SU-DHL-6 (cell line): ENCODE data around the gene ANKFY1.

ENCODE experiments used
- CTCF ChIP-seq: fragments of 200-600 bp; sonication (generic); IDR thresholded peaks from one replicate; pipeline ENCODE4 v1.5.1; 2017; ENCODE audit warnings: antibody characterized with exemption, mild to moderate bottlenecking, low read length, moderate library complexity; ENCODE audit not compliant: insufficient read depth, poor library complexity, severe bottlenecking
- EZH2phosphoT487 ChIP-seq: fragments of 200-600 bp; sonication (generic), shearing (Covaris generic); conservative IDR thresholded peaks from 2 replicates; pipeline ENCODE4 v1.6.1; 2018; ENCODE audit warnings: mild to moderate bottlenecking, antibody characterized with exemption, low read length, moderate library complexity, mixed read lengths

GRCh38 chr17:4301066-4301465, 37.3 kb upstream of the ANKFY1 start:
- TF ChIP-seq CTCF = no peak
- TF ChIP-seq EZH2phosphoT487 = no peak
